GM18861 (cell line): ENCODE measurements around the gene PRF1.
"Not testable (repeated sequence)": the region's sequence is repeated elsewhere in the genome, so short reads cannot be mapped to it uniquely, and the experiment has no call there.

Source experiments
- ATAC-seq: cut with Tn5 transposase; IDR thresholded peaks from one replicate; pipeline ENCODE4 v1.9.1; 2021; ENCODE audit not compliant: unreplicated experiment

PRF1 gene

DNA sequence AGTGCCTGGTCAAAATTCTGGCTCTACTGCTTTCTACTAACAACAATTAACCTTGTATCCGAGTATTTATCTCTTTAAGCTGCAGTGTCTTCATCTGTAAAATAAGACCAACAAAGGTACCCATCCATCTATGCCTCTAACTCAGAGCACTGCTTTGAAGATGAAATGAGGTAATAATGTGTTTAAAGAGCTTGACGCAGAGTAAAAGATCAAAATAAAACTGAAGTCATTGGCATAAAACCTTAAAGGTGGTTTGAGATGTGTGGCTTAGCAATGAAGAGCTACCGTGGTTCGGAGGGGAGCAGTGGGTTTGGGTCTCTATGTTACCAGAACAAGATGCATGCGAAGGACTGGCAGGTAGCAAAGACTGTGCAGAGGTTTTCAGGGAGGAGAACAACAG lies 16.1 kb upstream of the PRF1 start:
- no peak for ATAC-seq

- ATAC-seq: no peak
Measured at GRCh38 chr10:70617798-70618568, 15.4 kb upstream of the PRF1 start.

- ATAC-seq: no peak
Measured at GRCh38 chr10:70616761-70617160, 14.2 kb upstream of the PRF1 start.

DNA sequence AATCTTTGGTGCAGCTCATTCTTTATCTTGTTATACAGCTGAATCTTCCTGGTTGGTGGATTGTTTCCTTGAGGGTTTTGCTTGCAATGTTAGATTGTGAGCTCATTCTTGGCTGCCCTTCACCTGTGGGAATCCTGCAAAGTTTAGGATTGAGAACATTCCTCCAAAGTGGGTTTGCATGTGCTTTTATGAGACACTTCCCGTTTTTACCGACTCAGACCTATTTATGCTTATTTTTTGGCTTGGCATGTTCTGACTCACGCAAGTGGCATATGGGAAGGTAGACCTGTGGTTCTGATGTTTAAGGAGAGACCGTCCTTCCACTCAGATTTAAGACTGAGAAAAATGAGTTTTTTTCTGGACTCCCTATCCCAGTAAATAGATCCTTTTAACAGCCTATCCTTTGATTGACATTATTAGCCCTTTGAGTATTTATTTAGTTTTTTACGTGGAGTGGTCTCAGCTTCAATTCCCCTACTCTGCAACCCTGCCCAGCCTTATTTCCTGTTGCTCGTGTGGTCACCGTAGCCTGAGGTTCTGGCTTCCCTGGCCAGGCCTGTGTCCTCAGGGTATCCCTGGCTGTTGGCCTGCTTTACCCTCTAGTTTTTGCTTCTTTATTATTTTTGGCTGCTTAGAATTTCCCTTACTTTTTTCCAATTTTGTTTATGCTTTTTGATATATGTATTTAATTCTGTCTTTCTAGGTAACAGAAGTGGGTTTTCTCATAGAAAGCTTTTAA lies 13.4 kb upstream of the PRF1 start:
- ATAC-seq: no peak

GRCh38 chr10:70615211-70615610 lies 12.7 kb upstream of the PRF1 start:
- ATAC-seq: no peak

- not testable (repeated sequence) for ATAC-seq
Measured at GRCh38 chr10:70614364-70614763, 11.8 kb upstream of the PRF1 start.

DNA sequence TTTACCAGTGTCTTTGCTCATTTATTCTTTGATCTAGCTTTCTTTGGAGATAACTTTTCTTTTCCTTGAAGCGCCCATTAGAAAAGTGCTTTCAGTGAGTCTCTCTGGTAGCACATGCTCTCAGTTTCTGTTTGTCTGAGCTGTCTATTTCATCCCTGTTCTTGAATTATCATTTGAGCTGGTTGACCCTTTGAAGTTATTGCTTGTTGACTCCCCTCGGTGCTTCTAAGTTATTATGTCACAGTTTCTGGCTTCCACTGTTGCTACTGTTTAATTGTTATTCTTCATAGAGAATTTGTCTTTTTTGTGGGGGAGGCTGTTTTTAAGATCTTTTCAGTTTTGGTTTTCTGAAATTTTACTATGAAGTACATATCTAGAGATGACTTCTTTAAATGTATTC lies 11.4 kb upstream of the PRF1 start:
- no peak for ATAC-seq

- ATAC-seq: no peak
Measured at GRCh38 chr10:70607936-70608335, 5.4 kb upstream of the PRF1 start.

GRCh38 chr10:70605161-70605560 lies 2.6 kb upstream of the PRF1 start:
- ATAC-seq: no peak

GRCh38 chr10:70604106-70604505 lies 1.6 kb upstream of the PRF1 start:
- ATAC-seq: no peak

- ATAC-seq: no peak
Measured at GRCh38 chr10:70603449-70603801, 884 bp upstream of the PRF1 start.

DNA sequence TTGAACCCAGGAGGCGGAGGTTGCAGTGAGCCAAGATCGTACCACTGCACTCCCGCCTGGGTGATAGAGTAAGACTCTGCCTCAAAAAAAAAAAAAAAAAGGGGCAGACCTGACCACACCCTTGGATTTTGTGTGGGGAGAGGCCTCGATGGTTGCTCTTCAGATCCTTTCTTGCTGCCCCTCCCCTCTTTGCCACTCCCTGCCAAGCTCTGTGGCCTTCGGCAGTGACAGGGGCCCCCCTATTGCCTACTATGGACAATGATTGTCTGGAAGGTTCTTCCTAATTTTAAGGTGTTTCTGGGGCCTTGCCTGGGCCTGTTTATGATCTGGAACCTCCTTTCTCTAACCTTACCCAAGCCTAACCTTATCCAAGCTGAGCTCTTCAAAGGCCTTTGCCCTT lies 795 bp downstream of the PRF1 start:
- no peak for ATAC-seq

DNA sequence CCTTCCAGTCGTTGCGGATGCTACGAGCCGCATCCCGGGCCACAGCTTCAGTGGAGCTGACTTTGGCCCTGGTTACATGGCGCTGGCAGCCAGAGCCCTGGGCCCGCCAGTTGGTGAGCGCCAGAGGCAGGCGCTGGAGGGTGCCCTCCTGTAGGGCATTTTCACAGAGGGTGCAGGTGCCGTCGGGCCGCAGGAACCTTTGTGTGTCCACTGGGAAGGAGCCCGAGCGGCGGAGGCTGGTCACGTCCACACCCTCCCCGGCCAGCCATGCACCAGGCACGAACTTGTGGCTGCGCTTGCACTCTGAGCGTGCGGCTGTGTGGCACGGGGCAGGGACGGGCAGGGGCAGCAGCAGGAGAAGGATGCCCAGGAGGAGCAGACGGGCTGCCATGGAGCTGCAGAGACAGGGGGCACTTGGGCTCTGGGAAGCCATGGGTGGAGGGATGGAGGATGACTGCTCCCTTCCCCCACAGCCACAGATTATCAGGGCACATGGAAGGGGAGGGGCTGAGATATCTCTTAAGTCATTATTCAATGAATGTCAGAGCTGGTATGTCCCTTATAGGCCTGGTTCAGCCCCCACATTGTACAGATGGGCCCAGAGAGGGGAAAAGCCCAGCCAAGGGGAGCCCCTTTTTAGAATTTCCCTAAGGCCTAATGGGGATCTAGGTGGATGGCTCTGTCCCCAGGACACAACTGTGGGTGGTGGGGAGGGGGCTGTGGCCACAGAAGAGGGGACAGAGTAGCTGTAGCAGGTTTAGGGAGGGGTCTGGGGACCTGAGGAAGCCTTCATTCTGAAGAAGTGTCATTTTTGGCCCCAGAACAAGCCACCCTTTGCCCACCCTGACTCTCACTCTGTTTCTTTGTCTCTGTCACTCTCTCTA lies 1.8 kb downstream of the PRF1 start:
- no peak for ATAC-seq

- ATAC-seq: no peak
Measured at GRCh38 chr10:70599791-70600190, 2.8 kb downstream of the PRF1 start.

GRCh38 chr10:70599319-70599718 lies 3.2 kb downstream of the PRF1 start:
- no peak for ATAC-seq

- ATAC-seq: no peak
Measured at GRCh38 chr10:70598857-70599295, 3.7 kb downstream of the PRF1 start.

DNA sequence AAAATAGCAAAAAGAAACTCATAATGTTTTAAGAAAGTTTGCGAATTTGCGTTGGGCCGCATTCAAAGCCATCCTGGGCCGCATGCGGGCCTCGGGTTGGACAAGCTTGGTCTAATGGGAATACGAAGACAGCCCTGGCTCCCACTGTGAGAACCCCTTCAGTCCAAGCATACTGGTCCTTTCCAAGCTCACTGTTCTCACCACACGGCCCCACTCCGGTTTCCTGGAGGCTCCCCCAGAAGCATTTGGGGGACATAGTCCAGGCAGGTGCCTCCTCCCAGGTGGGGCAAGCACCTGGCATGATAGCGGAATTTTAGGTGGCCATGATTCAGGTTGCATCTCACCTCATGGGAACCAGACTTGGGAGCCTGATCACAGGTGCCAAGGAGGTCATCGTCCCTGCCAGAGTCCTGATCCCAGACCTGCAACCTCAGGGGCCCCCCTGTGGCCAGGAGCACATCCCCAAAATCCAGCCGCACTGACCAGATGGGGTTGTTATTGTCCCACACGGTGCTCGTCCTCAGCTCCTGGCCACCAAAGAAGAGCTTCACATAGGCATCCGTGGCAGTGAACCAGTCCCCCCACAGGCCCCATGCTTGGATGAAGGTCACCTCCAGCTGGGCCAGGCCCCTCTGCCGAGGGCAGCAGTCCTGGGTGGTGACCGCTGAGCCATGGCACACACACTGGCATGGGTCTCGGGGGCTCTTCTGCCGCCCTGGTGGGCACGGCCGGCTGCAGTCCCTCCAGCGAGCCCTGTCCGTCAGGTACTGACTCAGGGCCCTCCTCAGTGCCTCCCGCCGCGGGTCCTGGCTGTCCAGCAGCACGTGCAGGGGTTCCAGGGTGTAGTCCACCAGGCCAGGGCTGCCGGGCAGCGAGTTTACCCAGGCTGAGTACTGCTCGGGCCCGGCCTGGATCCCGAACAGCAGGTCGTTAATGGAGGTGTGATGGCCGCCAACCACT lies 4.4 kb downstream of the PRF1 start:
- no peak for ATAC-seq

GRCh38 chr10:70596860-70597809 lies 5.4 kb downstream of the PRF1 start:
- ATAC-seq: no peak

- no peak for ATAC-seq
Measured at GRCh38 chr10:70596110-70596798, 6.3 kb downstream of the PRF1 start.
